K562 (cell line): ENCODE data around the gene EIF2AK2. TPM values are rescaled to one million over a fixed set of nuclear protein-coding genes. Genes with fewer than 3 reads are reported as not detected.

Source experiments
- C11orf30 ChIP-seq: fragments of 450-650 bp; IDR thresholded peaks from 2 replicates; pipeline ENCODE4 v1.6.1; 2016; ENCODE audit warnings: low read depth, mild to moderate bottlenecking
- CEBPG ChIP-seq, 3 experiments: fragments of 200-800 bp in 1 of 3; sonication (Bioruptor generic) in 1 of 3; sonication (generic) in 1 of 3; formaldehyde crosslinking in 1 of 3; IDR thresholded peaks in 2 of 3; conservative IDR thresholded peaks in 1 of 3; 2 replicates each; pipeline versions ENCODE4 v1.6.1 to v1.8.0; 2016 to 2022; ENCODE audit warnings: missing compliant biosample characterization in 2 of 3, missing genetic modification characterization in 2 of 3, mild to moderate bottlenecking in 1 of 3, missing genetic modification reagents in 1 of 3
- CREB5 ChIP-seq: fragments of 250-450 bp; sonication (Bioruptor Pico); IDR thresholded peaks from 2 replicates; pipeline ENCODE4 v1.5.0; 2020; ENCODE audit warnings: mild to moderate bottlenecking
- FOXP1 ChIP-seq: sonication (generic); formaldehyde crosslinking; IDR thresholded peaks from 2 replicates; pipeline ENCODE4 v1.8.0; 2022; ENCODE audit warnings: mild to moderate bottlenecking, missing genetic modification reagents
- GTF2B ChIP-seq: IDR thresholded peaks from 2 replicates; pipeline ENCODE4 v1.6.1; 2011; ENCODE audit not compliant: insufficient read length; ENCODE audit errors: extremely low read depth
- SMAD4 ChIP-seq: fragments of 250-450 bp; sonication (Bioruptor Pico); conservative IDR thresholded peaks from 2 replicates; pipeline ENCODE4 v1.8.0; 2021; ENCODE audit warnings: inconsistent platforms, mild to moderate bottlenecking, moderate library complexity
- ZKSCAN8 ChIP-seq: fragments of 200-800 bp; sonication (Bioruptor generic); IDR thresholded peaks from 2 replicates; pipeline ENCODE4 v1.6.1; 2016; ENCODE audit warnings: missing genetic modification characterization, missing compliant biosample characterization
- ZNF184 ChIP-seq: sonication (generic); formaldehyde crosslinking; IDR thresholded peaks from 2 replicates; pipeline ENCODE4 v1.5.0; 2020; ENCODE audit warnings: missing genetic modification reagents
- ZNF212 ChIP-seq: fragments of 450-650 bp; formaldehyde crosslinking; IDR thresholded peaks from 2 replicates; pipeline ENCODE4 v1.4.0; 2020; ENCODE audit warnings: mild to moderate bottlenecking
- ZNF224 ChIP-seq: sonication (generic); formaldehyde crosslinking; IDR thresholded peaks from 2 replicates; pipeline ENCODE4 v1.8.0; 2022; ENCODE audit warnings: mild to moderate bottlenecking, missing genetic modification reagents
- ZNF449 ChIP-seq: fragments of 250-450 bp; sonication (Bioruptor Pico); IDR thresholded peaks from 2 replicates; pipeline ENCODE4 v1.8.0; 2022; ENCODE audit warnings: moderate library complexity, mild to moderate bottlenecking, inconsistent platforms
- ZNF561 ChIP-seq: fragments of 450-650 bp; formaldehyde crosslinking; conservative IDR thresholded peaks from 2 replicates; pipeline ENCODE4 v1.4.0; 2020; ENCODE audit warnings: mild to moderate bottlenecking, moderate library complexity
- ZNF655 ChIP-seq: fragments of 250-450 bp; sonication (Bioruptor Pico); IDR thresholded peaks from 2 replicates; pipeline ENCODE4 v1.5.0; 2021
- polyA plus RNA-seq, 8 experiments: library from polyadenylated mRNA; depleted of rRNA in 4 of 8; stranded (reverse) in 5 of 8; unstranded in 3 of 8; fragments of >200 nt; fragmentation: Nextera tagmentation in 2 of 8; fragmentation: Illumina TruSeq in 1 of 8; extraction: Ambion mirVana in 2 of 8; extraction: Trizol in 1 of 8; gene quantifications; 2 replicates each; pipeline versions ENCODE4 v1.2.1 to v1.2.3, GENCODE V29; 2011 to 2014; ENCODE audit warnings: inconsistent platforms in 1 of 8, missing spikeins in 1 of 8
- total RNA-seq, 7 experiments: library from RNA; depleted of rRNA in 6 of 7; stranded (reverse); fragments of >200 nt in 6 of 7; fragmentation: Illumina TruSeq in 2 of 7; extraction: Trizol in 2 of 7; gene quantifications; 2 replicates each; pipeline versions ENCODE4 v1.2.1 to v1.2.3, GENCODE V29; 2011 to 2021; ENCODE audit warnings: low replicate concordance in 1 of 7

The EIF2AK2 gene
- total and polyA plus RNA-seq, 9 of the 15 experiments (the other 6 are each of a cell fraction or from before 2014, with no cell fraction given): 3.8 to 19.5 (median 13.3) TPM

- no peak for TF ChIP-seq CREB5
- TF ChIP-seq FOXP1: no peak
- no peak for TF ChIP-seq GTF2B
- no peak for TF ChIP-seq ZKSCAN8
- peak; percentile 34; the same call in 1 of the 2 replicates for TF ChIP-seq C11orf30
- TF ChIP-seq ZNF184 (CRISPR knock-in tag): no peak
- 0 out of 2 replicates have a peak, but pooled peaks have one; percentile 17 for TF ChIP-seq SMAD4 (CRISPR knock-in tag)
- peak; percentile 88 for TF ChIP-seq CEBPG (CRISPR knock-in tag; IDR thresholded peaks at IDR 0.05)
- peak; percentile 81 to 89 for TF ChIP-seq CEBPG (tag; conservative IDR thresholded peaks at IDR 0.05 in 1 of 2, IDR thresholded peaks at IDR 0.05 in 1 of 2)
- no peak for TF ChIP-seq ZNF655
- no peak for TF ChIP-seq ZNF212 (CRISPR knock-in tag)
- TF ChIP-seq ZNF561: no peak
- no peak for TF ChIP-seq ZNF449
- no peak for TF ChIP-seq ZNF224 (CRISPR knock-in tag)
Measured at GRCh38 chr2:37083873-37084794, 72.6 kb downstream of the EIF2AK2 start, which contains the start of the genes GPATCH11 and HEATR5B (continued).
